Panc1 (cell line): ENCODE results near the gene DIAPH3. TPM values are rescaled to one million over a fixed set of nuclear protein-coding genes. Genes with fewer than 3 reads are reported as not detected.

Source experiments
- ATAC-seq: fragments of 200-7000 bp; cut with Tn5 transposase; 2 replicates; pipeline ENCODE4 v1.9.1; 2020; ENCODE audit warnings: mild to moderate bottlenecking, moderate library complexity
- BruUV-seq: library from RNA; stranded (reverse); fragments of 400-500 nt; replicated peaks from 2 replicates; lab custom pipeline; 2021; lab: Mats Ljungman, UMichigan
- CTCF ChIA-PET: fragments of 300-600 bp; sonication (Branson Sonifier 250); formaldehyde crosslinking; loops from one replicate; lab custom pipeline; 2022; ENCODE audit warnings: antibody characterized with exemption; lab: Charles Lee
- POLR2A ChIA-PET: fragments of 300-600 bp; sonication (Branson Sonifier 250); formaldehyde crosslinking; loops from one replicate; lab custom pipeline; 2022; ENCODE audit warnings: antibody characterized with exemption; lab: Charles Lee
- DNase-seq: peaks from one replicate; pipeline ENCODE4 v3.0.0-alpha.2; 2010; ENCODE audit warnings: low read depth, low spot score
- H3K27ac ChIP-seq: 2 replicates; pipeline ENCODE4 v1.5.1; 2011; ENCODE audit warnings: mild to moderate bottlenecking, low read length, inconsistent platforms
- H3K27me3 ChIP-seq: fragments of 200-500 bp; sonication (Bioruptor generic); 2 replicates; pipeline ENCODE4 v1.6.0; 2014; ENCODE audit warnings: low read length, inconsistent platforms; ENCODE audit not compliant: control insufficient read depth, insufficient read depth
- H3K36me3 ChIP-seq: fragments of 200-500 bp; sonication (Bioruptor generic); 2 replicates; pipeline ENCODE4 v1.5.1; 2014; ENCODE audit warnings: inconsistent platforms, mild to moderate bottlenecking, low read length, moderate library complexity; ENCODE audit not compliant: control insufficient read depth, insufficient read depth
- H3K4me1 ChIP-seq: 2 replicates; pipeline ENCODE4 v1.5.1; 2011; ENCODE audit warnings: inconsistent platforms, mild to moderate bottlenecking, low read length, moderate library complexity; ENCODE audit not compliant: control insufficient read depth, insufficient read depth
- H3K4me3 ChIP-seq, 2 experiments: 2 replicates each; pipeline ENCODE4 v1.5.1; 2011 to 2012; ENCODE audit warnings: low read depth in 2 of 2, low read length in 2 of 2, mild to moderate bottlenecking in 2 of 2, inconsistent platforms in 1 of 2, moderate library complexity in 1 of 2
- H3K9me3 ChIP-seq: fragments of 200-500 bp; sonication (Bioruptor generic); 2 replicates; pipeline ENCODE4 v1.5.1; 2014; ENCODE audit warnings: low read depth, mild to moderate bottlenecking, inconsistent platforms, low read length, moderate library complexity; ENCODE audit not compliant: control insufficient read depth, insufficient read depth
- POLR2AphosphoS5 ChIP-seq: IDR thresholded peaks from 2 replicates; pipeline ENCODE4 v1.6.1; 2012; ENCODE audit warnings: mild to moderate bottlenecking, low read depth, low read length, moderate library complexity
- REST ChIP-seq, 2 experiments: IDR thresholded peaks; 2 replicates each; pipeline ENCODE4 v1.6.1; 2011 to 2012; ENCODE audit warnings: low read depth in 2 of 2, control low read depth in 1 of 2, low read length in 1 of 2, mild to moderate bottlenecking in 1 of 2, moderate library complexity in 1 of 2; ENCODE audit not compliant: insufficient read depth in 1 of 2
- SIN3A ChIP-seq: IDR thresholded peaks from 2 replicates; pipeline ENCODE4 v1.6.1; 2012; ENCODE audit warnings: low read depth, mild to moderate bottlenecking, low read length, moderate library complexity, borderline replicate concordance; ENCODE audit not compliant: insufficient read depth
- TCF7L2 ChIP-seq: IDR thresholded peaks from 2 replicates; pipeline ENCODE4 v1.6.1; 2011; ENCODE audit warnings: mild to moderate bottlenecking, low read depth, low read length, inconsistent platforms
- in situ Hi-C: cut with HindIII; loops from 2 replicates; pipeline ENCODE4 v1.10.0; 2016; ENCODE audit warnings: low sequenced_read_pairs, low pct_unique_long_range_greater_than_20kb
- intact Hi-C: fragments of 100-400 bp; cut with micrococcal nuclease; formaldehyde crosslinking; loops from one replicate; pipeline ENCODE4 v1.10.0; 2022; ENCODE audit not compliant: unreplicated experiment
- total RNA-seq: library from RNA; stranded (reverse); gene quantifications from one replicate; pipeline ENCODE4 v1.2.1, GENCODE V29; 2021; ENCODE audit not compliant: unreplicated experiment
- TF ChIP-seq, protein P1 (sequence below): fragments of 450-650 bp; IDR thresholded peaks from 2 replicates; pipeline ENCODE4 v1.5.1; 2017; ENCODE audit warnings: mild to moderate bottlenecking

Gene DIAPH3
- total RNA-seq, 1 experiment from 2014 or later = 15.4 TPM

GRCh38 chr13:59843040-59843439 lies 320.7 kb downstream of the DIAPH3 start:
- DNase-seq (no peak), ATAC-seq (no peak)
- Histone ChIP-seq H3K27me3 (no peaks in the 10 kb centered on the region), H3K36me3 (no peaks in the 10 kb centered on the region; the same call in 1 of the 2 replicates), H3K9me3 (no peaks in the 10 kb centered on the region), H3K27ac (no peak overlapping the region), H3K4me1 (no peaks in the 10 kb centered on the region), H3K4me3 (no peak overlapping the region)
- BruUV-seq = no TSS peak
- intact Hi-C loops = no loop called here
- ChIA-PET CTCF (no interaction called here), POLR2A (no interaction called here)
- TF ChIP-seq, protein P1, sequence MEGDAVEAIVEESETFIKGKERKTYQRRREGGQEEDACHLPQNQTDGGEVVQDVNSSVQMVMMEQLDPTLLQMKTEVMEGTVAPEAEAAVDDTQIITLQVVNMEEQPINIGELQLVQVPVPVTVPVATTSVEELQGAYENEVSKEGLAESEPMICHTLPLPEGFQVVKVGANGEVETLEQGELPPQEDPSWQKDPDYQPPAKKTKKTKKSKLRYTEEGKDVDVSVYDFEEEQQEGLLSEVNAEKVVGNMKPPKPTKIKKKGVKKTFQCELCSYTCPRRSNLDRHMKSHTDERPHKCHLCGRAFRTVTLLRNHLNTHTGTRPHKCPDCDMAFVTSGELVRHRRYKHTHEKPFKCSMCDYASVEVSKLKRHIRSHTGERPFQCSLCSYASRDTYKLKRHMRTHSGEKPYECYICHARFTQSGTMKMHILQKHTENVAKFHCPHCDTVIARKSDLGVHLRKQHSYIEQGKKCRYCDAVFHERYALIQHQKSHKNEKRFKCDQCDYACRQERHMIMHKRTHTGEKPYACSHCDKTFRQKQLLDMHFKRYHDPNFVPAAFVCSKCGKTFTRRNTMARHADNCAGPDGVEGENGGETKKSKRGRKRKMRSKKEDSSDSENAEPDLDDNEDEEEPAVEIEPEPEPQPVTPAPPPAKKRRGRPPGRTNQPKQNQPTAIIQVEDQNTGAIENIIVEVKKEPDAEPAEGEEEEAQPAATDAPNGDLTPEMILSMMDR = no peak
- TF ChIP-seq TCF7L2 = no peak
- TF ChIP-seq REST (IDR thresholded peaks at IDR 0.05; ENCODE audit: insufficient read depth in 1 of 2, low read depth in 2 of 2, low read length in 1 of 2) = no peak
- no peak for TF ChIP-seq POLR2AphosphoS5
- no peak for TF ChIP-seq SIN3A
- in situ Hi-C loops = no loop called here

DNA sequence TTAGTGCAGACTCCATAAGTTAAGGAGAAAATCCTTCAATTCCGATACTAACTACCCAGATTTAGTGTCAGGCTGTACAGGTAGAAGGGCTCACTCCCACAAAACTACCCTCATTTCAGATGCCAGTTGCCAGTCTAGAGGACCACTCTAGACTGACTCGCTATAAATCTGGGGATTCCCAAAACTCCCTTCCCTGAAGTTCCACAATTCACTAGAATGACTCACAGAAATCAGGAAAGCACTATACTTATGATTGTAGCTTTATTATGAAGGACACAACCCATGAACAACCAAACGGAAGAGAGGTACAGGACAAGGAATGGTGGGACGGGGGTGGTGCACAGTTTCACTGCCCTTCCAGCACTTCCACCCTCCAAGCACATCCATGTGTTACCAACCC lies 321.2 kb downstream of the DIAPH3 start:
- in situ Hi-C loops = no loop called here

More for the DNA sequence above, 321.2 kb downstream of the DIAPH3 start:
- Histone ChIP-seq H3K27ac (no peak overlapping the region), H3K4me1 (no peaks in the 10 kb centered on the region), H3K4me3 (no peak overlapping the region), H3K36me3 (no peaks in the 10 kb centered on the region; the same call in 1 of the 2 replicates), H3K9me3 (no peaks in the 10 kb centered on the region), H3K27me3 (no peaks in the 10 kb centered on the region)
- CTCF ChIA-PET = no interaction called here
- no peak for TF ChIP-seq TCF7L2
- TF ChIP-seq POLR2AphosphoS5 = no peak
- TF ChIP-seq REST (IDR thresholded peaks at IDR 0.05; ENCODE audit: insufficient read depth in 1 of 2, low read depth in 2 of 2, low read length in 1 of 2) = no peak
- no peak for TF ChIP-seq SIN3A
- TF ChIP-seq, protein P1 = no peak
- ATAC-seq = no peak
- POLR2A ChIA-PET = no interaction called here
- DNase-seq = no peak
- BruUV-seq = no TSS peak
- intact Hi-C loops = no loop called here
